Measurements from ENCODE around the gene PARN. TPM values are rescaled to one million over a fixed set of nuclear protein-coding genes. Genes with fewer than 3 reads are reported as not detected.

PARN gene
- total and polyA plus RNA-seq, 3 donors from 2014 or later: 43.5 to 67.2 (median 47.6) TPM

DNA sequence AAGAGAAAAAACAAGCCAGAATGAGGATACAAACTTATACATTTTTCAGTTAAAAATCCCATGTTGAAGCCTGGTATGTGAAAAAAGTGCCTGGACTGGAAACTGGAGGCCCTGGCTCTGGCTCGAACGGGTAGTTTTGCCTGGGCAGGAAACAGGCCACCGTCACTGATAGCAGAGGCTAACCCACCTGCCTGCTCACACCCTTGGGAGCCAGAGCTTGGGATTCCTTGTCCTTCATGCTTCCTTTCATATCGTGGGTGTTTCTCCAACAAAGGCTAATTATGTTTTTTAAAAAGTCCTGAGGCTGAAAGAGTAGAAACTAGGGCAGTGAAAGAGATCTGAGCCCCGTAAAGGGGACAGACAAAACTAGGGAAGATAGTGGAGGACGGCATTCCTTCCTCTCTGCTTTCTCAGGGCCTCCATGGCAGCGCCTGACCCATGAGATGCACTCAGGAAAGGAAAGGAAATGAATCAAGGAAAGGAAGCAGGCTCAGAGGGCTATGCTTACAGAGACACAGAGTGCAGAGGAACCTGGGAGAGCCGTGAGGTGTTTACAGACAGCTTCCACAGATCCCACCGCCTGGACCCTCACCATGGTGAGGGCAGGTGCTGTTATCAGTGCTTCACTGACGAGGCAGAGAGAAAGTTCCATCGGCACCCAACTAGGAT lies 138.1 kb downstream of the PARN start:
- H3K36me3 ChIP-seq (ENCODE audit: low read depth, missing control alignments): no peaks in the 10 kb centered on the region
- no peak for DNase-seq
- H3K27ac ChIP-seq: no peak overlapping the region
- H3K4me3 ChIP-seq: no peak overlapping the region
- H3K27me3 ChIP-seq: no peaks in the 10 kb centered on the region
- 58 to 73% methylated on average over 11 of the region's 11 CpGs for WGBS, 2 donors
- TF ChIP-seq, protein P1, sequence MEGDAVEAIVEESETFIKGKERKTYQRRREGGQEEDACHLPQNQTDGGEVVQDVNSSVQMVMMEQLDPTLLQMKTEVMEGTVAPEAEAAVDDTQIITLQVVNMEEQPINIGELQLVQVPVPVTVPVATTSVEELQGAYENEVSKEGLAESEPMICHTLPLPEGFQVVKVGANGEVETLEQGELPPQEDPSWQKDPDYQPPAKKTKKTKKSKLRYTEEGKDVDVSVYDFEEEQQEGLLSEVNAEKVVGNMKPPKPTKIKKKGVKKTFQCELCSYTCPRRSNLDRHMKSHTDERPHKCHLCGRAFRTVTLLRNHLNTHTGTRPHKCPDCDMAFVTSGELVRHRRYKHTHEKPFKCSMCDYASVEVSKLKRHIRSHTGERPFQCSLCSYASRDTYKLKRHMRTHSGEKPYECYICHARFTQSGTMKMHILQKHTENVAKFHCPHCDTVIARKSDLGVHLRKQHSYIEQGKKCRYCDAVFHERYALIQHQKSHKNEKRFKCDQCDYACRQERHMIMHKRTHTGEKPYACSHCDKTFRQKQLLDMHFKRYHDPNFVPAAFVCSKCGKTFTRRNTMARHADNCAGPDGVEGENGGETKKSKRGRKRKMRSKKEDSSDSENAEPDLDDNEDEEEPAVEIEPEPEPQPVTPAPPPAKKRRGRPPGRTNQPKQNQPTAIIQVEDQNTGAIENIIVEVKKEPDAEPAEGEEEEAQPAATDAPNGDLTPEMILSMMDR (IDR thresholded peaks at IDR 0.05): no peak
- TF ChIP-seq POLR2A (IDR thresholded peaks at IDR 0.05): no peak
- no peaks in the 10 kb centered on the region for H3K9me3 ChIP-seq
- H3K4me1 ChIP-seq: peaks cover 5% of the 10 kb centered on the region
- intact Hi-C loops (cut with DNase I; ENCODE audit: low total_unique reads): no loop called here

GRCh38 chr16:14490235-14490634 lies 139.8 kb downstream of the PARN start:
- intact Hi-C loops (cut with DNase I; ENCODE audit: low total_unique reads): no loop called here
- no peak overlapping the region for H3K4me3 ChIP-seq
- no peak for DNase-seq
- no peak for TF ChIP-seq POLR2A (IDR thresholded peaks at IDR 0.05)
- TF ChIP-seq, protein P1 (IDR thresholded peaks at IDR 0.05): no peak
- peaks cover 16% of the 10 kb centered on the region for H3K4me1 ChIP-seq
- H3K36me3 ChIP-seq (ENCODE audit: low read depth, missing control alignments): no peaks in the 10 kb centered on the region
- WGBS, 2 donors: 70 to 89% methylated on average over 4 of the region's 4 CpGs
- H3K9me3 ChIP-seq: no peaks in the 10 kb centered on the region
- no peak overlapping the region for H3K27ac ChIP-seq
- no peaks in the 10 kb centered on the region for H3K27me3 ChIP-seq

- peaks cover 20% of the 10 kb centered on the region for H3K4me1 ChIP-seq
- no peak overlapping the region for H3K4me3 ChIP-seq
- H3K27ac ChIP-seq: no peak overlapping the region
- H3K9me3 ChIP-seq: no peaks in the 10 kb centered on the region
- TF ChIP-seq POLR2A (IDR thresholded peaks at IDR 0.05): no peak
- TF ChIP-seq, protein P1 (IDR thresholded peaks at IDR 0.05): peak in 1 of 3 experiments; percentile 19
- intact Hi-C loops (cut with DNase I; ENCODE audit: low total_unique reads): no loop called here
- no peak for DNase-seq
- H3K27me3 ChIP-seq: no peaks in the 10 kb centered on the region
- 62 to 84% methylated on average over 4 of the region's 4 CpGs for WGBS, 2 donors
- H3K36me3 ChIP-seq (ENCODE audit: low read depth, missing control alignments): no peaks in the 10 kb centered on the region
Measured at GRCh38 chr16:14489460-14489859, 140.6 kb downstream of the PARN start.

DNA sequence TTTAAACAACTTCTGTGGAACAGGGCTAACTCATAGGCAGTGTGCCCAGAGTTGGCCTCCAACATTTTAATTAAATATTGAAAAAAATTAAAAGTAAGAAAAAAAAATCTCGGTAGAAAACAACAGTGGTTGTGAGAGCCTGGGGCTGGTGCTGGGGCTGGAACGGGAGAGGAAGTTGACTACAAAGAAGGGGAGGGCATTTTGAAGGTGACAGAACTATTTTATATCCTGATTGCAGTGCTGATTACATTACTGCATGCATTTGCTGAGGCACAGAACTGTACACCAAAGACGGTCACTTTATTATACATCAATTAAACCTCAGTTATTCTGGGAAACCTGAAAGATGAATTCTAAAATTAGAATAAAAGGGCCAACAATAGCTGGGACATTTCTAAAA lies 142.5 kb downstream of the PARN start:
- 38 to 40% methylated on average over 3 of the region's 3 CpGs for WGBS, 2 donors
- Histone ChIP-seq H3K36me3 (ENCODE audit: low read depth, missing control alignments) (no peaks in the 10 kb centered on the region), H3K9me3 (no peaks in the 10 kb centered on the region), H3K4me1 (peaks cover 20% of the 10 kb centered on the region), H3K27ac (no peak overlapping the region), H3K27me3 (no peaks in the 10 kb centered on the region), H3K4me3 (no peak overlapping the region)
- intact Hi-C loops (cut with DNase I; ENCODE audit: low total_unique reads): no loop called here
- TF ChIP-seq, protein P1 (IDR thresholded peaks at IDR 0.05): no peak
- no peak for TF ChIP-seq POLR2A (IDR thresholded peaks at IDR 0.05)
- no peak for DNase-seq
